ENCODE data around the gene IMMP2L. TPM values are rescaled to one million over a fixed set of nuclear protein-coding genes. Genes with fewer than 3 reads are reported as not detected.
"Not testable (repeated sequence)": the region's sequence is repeated elsewhere in the genome, so short reads cannot be mapped to it uniquely, and the experiment has no call there.

Gene IMMP2L
- total and polyA plus RNA-seq, 4 donors: 24.3 to 32.9 (median 26.8) TPM

GRCh38 chr7:111264111-111264868 lies 298.0 kb downstream of the IMMP2L start:
- DNase-seq (no peak), ATAC-seq (ENCODE audit: low FRiP score) (no peak)
- no peaks in the 10 kb centered on the region for H3K9me3 ChIP-seq (ENCODE audit: control insufficient read depth, low read length)
- no peak overlapping the region for H3K4me3 ChIP-seq (ENCODE audit: low read length in 2 of 2)
- intact Hi-C loops (cut with DNase I): no loop called here
- H3K27me3 ChIP-seq (ENCODE audit: control insufficient read depth in 1 of 2, insufficient read depth in 2 of 2, low read length in 1 of 2): no peaks in the 10 kb centered on the region
- 12 to 22% methylated on average over 4 of the region's 4 CpGs for whole genome bisulfite sequencing, 2 donors
- H3K27ac ChIP-seq (ENCODE audit: low read depth in 1 of 2, low read length in 2 of 2): no peak overlapping the region
- H3K4me1 ChIP-seq (ENCODE audit: control insufficient read depth in 1 of 2, insufficient read depth in 2 of 2, low read length in 2 of 2): peaks cover 1 to 10% of the 10 kb centered on the region in 2 donors
- no peaks in the 10 kb centered on the region for H3K36me3 ChIP-seq (ENCODE audit: control insufficient read depth in 1 of 2, insufficient read depth in 2 of 2, low read length in 1 of 2)

DNA sequence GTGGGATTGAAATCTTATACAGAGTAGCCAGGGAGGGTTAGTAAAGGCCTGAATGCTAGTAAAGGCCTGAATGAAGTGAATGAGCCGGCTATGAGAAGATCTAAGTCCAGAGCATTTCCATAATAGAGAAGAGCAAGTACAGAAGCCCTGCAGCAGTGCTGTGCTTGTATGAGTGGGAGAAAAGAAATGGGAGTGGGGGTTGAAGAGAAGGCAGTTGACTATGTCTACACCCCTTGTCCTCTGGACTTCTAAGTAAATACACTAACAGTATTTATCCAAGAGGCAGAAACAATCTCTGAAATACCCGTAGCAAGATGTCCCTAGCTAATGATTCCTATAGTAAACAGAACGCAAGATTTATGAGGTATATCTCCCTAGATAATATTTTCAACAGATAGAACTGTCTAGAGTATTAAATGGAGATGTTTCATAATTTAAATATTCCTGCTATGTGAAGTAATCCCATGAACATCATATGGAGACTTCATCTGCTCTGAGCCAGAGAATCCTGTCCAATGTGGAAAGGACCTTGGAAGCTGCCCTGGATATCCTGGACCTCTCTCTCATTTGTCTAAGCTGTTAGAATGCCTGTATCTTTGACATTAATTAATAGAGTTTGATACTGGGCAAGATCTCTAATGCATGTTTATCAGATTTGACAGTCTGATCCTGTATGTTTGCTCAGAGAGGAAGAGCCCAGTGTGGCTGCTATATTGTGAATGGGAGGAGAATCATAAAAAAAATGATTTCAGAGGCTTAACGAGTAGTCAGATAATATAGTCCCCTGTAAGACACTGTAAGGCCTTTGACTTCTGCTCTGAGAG lies 299.8 kb downstream of the IMMP2L start:
- DNase-seq: no peak
- H3K4me1 ChIP-seq (ENCODE audit: control insufficient read depth in 1 of 2, insufficient read depth in 2 of 2, low read length in 2 of 2): peaks cover 1 to 10% of the 10 kb centered on the region in 2 donors
- 86 to 97% methylated on average over 4 of the region's 4 CpGs for WGBS, 2 donors
- no peaks in the 10 kb centered on the region for H3K36me3 ChIP-seq (ENCODE audit: control insufficient read depth in 1 of 2, insufficient read depth in 2 of 2, low read length in 1 of 2)
- H3K9me3 ChIP-seq (ENCODE audit: control insufficient read depth, low read length): no peaks in the 10 kb centered on the region
- ATAC-seq (ENCODE audit: low FRiP score): no peak
- no peak overlapping the region for H3K27ac ChIP-seq (ENCODE audit: low read depth in 1 of 2, low read length in 2 of 2)
- intact Hi-C loops (cut with DNase I): no loop called here
- no peaks in the 10 kb centered on the region for H3K27me3 ChIP-seq (ENCODE audit: control insufficient read depth in 1 of 2, insufficient read depth in 2 of 2, low read length in 1 of 2)
- no peak overlapping the region for H3K4me3 ChIP-seq (ENCODE audit: low read length in 2 of 2)

- no peak for DNase-seq
- no peak overlapping the region for H3K4me3 ChIP-seq (ENCODE audit: low read length in 2 of 2)
- no peak overlapping the region for H3K27ac ChIP-seq (ENCODE audit: low read depth in 1 of 2, low read length in 2 of 2)
- no peak for ATAC-seq (ENCODE audit: low FRiP score)
- WGBS, 2 donors: 69 to 70% methylated on average over 3 of the region's 3 CpGs
- H3K36me3 ChIP-seq (ENCODE audit: control insufficient read depth in 1 of 2, insufficient read depth in 2 of 2, low read length in 1 of 2): no peaks in the 10 kb centered on the region
- H3K27me3 ChIP-seq (ENCODE audit: control insufficient read depth in 1 of 2, insufficient read depth in 2 of 2, low read length in 1 of 2): no peaks in the 10 kb centered on the region
- peaks cover under 1 to 10% of the 10 kb centered on the region in 2 donors for H3K4me1 ChIP-seq (ENCODE audit: control insufficient read depth in 1 of 2, insufficient read depth in 2 of 2, low read length in 2 of 2)
- intact Hi-C loops (cut with DNase I): no loop called here
- H3K9me3 ChIP-seq (ENCODE audit: control insufficient read depth, low read length): no peaks in the 10 kb centered on the region
These were observed 300.8 kb downstream of the IMMP2L start for GRCh38 chr7:111261496-111261895.

DNA sequence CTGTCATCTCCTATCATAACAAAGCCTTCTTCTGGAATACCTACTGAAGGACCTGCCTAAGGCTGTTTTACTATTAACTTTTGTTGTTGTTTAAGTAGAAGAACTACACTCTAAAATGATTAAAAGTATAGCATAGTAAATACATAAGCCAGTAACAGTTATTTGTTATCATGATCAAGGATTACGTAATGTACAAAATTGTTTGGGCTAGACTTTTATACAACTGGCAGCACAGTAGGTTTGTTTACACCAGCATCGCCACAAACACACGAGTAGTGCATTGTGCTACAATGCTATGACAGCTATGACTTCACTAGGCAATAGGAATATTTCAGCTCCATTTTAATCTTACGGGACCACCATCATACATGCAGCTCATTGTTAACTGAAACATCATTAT lies 302.3 kb downstream of the IMMP2L start:
- H3K27ac ChIP-seq (ENCODE audit: low read depth in 1 of 2, low read length in 2 of 2): no peak overlapping the region
- H3K36me3 ChIP-seq (ENCODE audit: control insufficient read depth in 1 of 2, insufficient read depth in 2 of 2, low read length in 1 of 2): no peaks in the 10 kb centered on the region
- 95 to 97% methylated on average over 4 of the region's 4 CpGs for WGBS, 2 donors
- ATAC-seq (ENCODE audit: low FRiP score) (no peak), DNase-seq (no peak)
- intact Hi-C loops (cut with DNase I): no loop called here
- no peaks in the 10 kb centered on the region for H3K27me3 ChIP-seq (ENCODE audit: control insufficient read depth in 1 of 2, insufficient read depth in 2 of 2, low read length in 1 of 2)
- no peaks in the 10 kb centered on the region for H3K9me3 ChIP-seq (ENCODE audit: control insufficient read depth, low read length)
- peaks cover 0 to 10% of the 10 kb centered on the region in 2 donors for H3K4me1 ChIP-seq (ENCODE audit: control insufficient read depth in 1 of 2, insufficient read depth in 2 of 2, low read length in 2 of 2)
- no peak overlapping the region for H3K4me3 ChIP-seq (ENCODE audit: low read length in 2 of 2)

DNA sequence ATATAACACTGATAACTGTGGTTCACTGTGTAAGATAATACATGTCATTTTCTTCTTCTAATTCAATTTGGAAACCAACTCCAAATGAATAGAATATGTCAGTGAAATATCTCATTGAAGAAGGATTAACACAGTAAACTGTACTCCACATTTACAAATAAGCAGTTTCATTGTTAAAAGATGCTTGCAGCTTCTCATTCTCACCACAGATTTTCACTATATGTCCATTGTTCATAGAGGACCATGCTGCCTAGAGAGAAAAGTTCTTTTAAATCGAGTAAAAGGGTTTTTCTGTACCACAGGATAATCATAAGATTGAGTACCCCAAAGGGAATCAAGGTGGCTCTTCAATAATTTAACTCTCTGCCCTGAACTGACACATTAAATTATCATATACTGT lies 305.9 kb downstream of the IMMP2L start:
- no peak for ATAC-seq (ENCODE audit: low FRiP score)
- WGBS, 2 donors: 83 to 87% methylated on average over 1 of the region's 1 CpG

DNA sequence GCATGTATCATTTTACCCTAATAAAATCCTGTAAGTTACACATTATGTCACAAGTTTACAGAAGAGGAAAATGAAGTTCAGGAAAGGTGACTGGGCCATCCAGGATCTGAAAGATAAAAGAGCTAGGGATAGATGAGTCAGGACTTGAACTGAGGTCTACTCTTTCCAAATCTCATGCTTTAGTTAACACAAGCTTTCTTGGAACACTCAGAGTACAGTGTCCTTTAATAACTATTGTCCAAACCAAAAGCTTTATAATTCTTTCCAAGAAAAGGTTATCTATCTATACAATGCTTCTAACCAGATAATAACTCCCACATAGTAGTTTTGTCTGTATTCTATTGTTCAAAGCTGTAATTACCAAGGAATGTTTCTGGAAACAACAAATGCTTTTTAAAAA lies 306.7 kb downstream of the IMMP2L start:
- Histone ChIP-seq H3K36me3 (ENCODE audit: control insufficient read depth in 1 of 2, insufficient read depth in 2 of 2, low read length in 1 of 2) (no peaks in the 10 kb centered on the region), H3K27me3 (ENCODE audit: control insufficient read depth in 1 of 2, insufficient read depth in 2 of 2, low read length in 1 of 2) (no peaks in the 10 kb centered on the region), H3K4me3 (ENCODE audit: low read length in 2 of 2) (no peak overlapping the region), H3K27ac (ENCODE audit: low read depth in 1 of 2, low read length in 2 of 2) (no peak overlapping the region), H3K4me1 (ENCODE audit: control insufficient read depth in 1 of 2, insufficient read depth in 2 of 2, low read length in 2 of 2) (no peaks in the 10 kb centered on the region), H3K9me3 (ENCODE audit: control insufficient read depth, low read length) (no peaks in the 10 kb centered on the region)
- DNase-seq (no peak), ATAC-seq (ENCODE audit: low FRiP score) (no peak)
- intact Hi-C loops (cut with DNase I): no loop called here

More for the DNA sequence above, 305.9 kb downstream of the IMMP2L start:
- Histone ChIP-seq H3K27me3 (ENCODE audit: control insufficient read depth in 1 of 2, insufficient read depth in 2 of 2, low read length in 1 of 2) (no peaks in the 10 kb centered on the region), H3K4me1 (ENCODE audit: control insufficient read depth in 1 of 2, insufficient read depth in 2 of 2, low read length in 2 of 2) (no peaks in the 10 kb centered on the region), H3K27ac (ENCODE audit: low read depth in 1 of 2, low read length in 2 of 2) (no peak overlapping the region), H3K36me3 (ENCODE audit: control insufficient read depth in 1 of 2, insufficient read depth in 2 of 2, low read length in 1 of 2) (no peaks in the 10 kb centered on the region), H3K4me3 (ENCODE audit: low read length in 2 of 2) (no peak overlapping the region), H3K9me3 (ENCODE audit: control insufficient read depth, low read length) (no peaks in the 10 kb centered on the region)
- intact Hi-C loops (cut with DNase I): no loop called here
- no peak for DNase-seq

DNA sequence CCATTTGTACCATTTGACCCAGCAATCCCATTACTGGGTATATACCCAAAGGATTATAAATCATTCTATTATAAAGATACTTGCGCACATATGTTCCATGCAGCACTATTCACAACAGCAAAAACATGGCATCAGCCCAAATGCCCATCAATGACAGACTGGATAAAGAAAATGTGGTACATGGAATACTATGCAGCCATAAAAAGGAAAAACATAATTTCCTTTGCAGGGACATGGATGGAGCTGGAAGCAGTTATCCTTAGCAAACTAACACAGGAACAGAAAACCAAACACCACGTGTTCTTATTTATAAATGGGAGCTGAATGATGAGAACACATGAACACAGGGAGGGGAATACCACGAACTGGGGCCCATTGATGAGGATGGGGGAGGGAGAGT lies 310.9 kb downstream of the IMMP2L start:
- H3K36me3 ChIP-seq (ENCODE audit: control insufficient read depth in 1 of 2, insufficient read depth in 2 of 2, low read length in 1 of 2); H3K4me1 ChIP-seq (ENCODE audit: control insufficient read depth in 1 of 2, insufficient read depth in 2 of 2, low read length in 2 of 2); H3K4me3 ChIP-seq (ENCODE audit: low read length in 2 of 2); H3K9me3 ChIP-seq (ENCODE audit: control insufficient read depth, low read length); intact Hi-C loops (cut with DNase I); H3K27ac ChIP-seq (ENCODE audit: low read depth in 1 of 2, low read length in 2 of 2); DNase-seq; ATAC-seq (ENCODE audit: low FRiP score); H3K27me3 ChIP-seq (ENCODE audit: control insufficient read depth in 1 of 2, insufficient read depth in 2 of 2, low read length in 1 of 2): not testable (repeated sequence)
- 94 to 97% methylated on average over 3 of the region's 3 CpGs for whole genome bisulfite sequencing, 2 donors

DNA sequence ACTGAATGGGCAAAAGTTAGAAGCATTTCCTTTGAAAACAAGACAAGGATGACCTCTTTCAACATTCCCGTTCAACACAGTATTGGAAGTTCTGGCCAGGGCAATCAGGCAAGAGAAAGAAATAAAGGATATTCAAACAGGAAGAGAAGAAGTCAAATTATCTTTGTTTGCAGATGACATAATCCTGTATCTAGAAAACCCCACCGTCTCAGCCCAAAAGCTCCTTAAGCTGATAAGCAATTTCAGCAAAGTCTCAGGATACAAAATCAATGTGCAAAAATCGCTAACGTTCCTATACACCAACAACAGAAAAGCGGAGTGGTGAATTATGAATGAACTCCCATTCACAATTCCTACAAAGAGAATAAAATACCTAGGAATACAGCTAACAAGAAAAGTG lies 312.5 kb downstream of the IMMP2L start:
- WGBS, 2 donors: 92 to 93% methylated on average over 5 of the region's 5 CpGs
- H3K9me3 ChIP-seq (ENCODE audit: control insufficient read depth, low read length); ATAC-seq (ENCODE audit: low FRiP score); intact Hi-C loops (cut with DNase I); H3K4me3 ChIP-seq (ENCODE audit: low read length in 2 of 2); H3K27me3 ChIP-seq (ENCODE audit: control insufficient read depth in 1 of 2, insufficient read depth in 2 of 2, low read length in 1 of 2); H3K36me3 ChIP-seq (ENCODE audit: control insufficient read depth in 1 of 2, insufficient read depth in 2 of 2, low read length in 1 of 2); H3K27ac ChIP-seq (ENCODE audit: low read depth in 1 of 2, low read length in 2 of 2); DNase-seq; H3K4me1 ChIP-seq (ENCODE audit: control insufficient read depth in 1 of 2, insufficient read depth in 2 of 2, low read length in 2 of 2): not testable (repeated sequence)
